ENCODE results near the gene SLC7A7.

DNA sequence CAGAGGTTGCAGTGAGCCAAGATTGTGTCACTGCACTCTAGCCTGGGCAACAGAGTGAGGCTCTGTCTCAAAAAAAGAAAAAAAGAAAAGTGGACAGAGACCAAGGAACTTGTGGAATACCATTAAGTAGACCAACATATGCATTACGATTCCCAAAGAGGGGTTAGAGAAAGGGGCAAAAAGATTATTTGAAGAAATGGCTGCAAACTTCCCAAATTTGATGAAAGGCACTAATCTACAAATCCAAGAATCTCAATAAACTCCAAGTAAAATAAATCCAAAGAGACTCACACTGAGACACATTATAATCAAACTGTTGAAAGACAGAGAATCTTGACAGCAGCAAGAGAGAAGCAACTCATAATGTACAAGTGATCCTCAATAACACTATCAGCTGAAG, 53.5 kb downstream of the SLC7A7 start:
- TF ChIP-seq, protein P1, sequence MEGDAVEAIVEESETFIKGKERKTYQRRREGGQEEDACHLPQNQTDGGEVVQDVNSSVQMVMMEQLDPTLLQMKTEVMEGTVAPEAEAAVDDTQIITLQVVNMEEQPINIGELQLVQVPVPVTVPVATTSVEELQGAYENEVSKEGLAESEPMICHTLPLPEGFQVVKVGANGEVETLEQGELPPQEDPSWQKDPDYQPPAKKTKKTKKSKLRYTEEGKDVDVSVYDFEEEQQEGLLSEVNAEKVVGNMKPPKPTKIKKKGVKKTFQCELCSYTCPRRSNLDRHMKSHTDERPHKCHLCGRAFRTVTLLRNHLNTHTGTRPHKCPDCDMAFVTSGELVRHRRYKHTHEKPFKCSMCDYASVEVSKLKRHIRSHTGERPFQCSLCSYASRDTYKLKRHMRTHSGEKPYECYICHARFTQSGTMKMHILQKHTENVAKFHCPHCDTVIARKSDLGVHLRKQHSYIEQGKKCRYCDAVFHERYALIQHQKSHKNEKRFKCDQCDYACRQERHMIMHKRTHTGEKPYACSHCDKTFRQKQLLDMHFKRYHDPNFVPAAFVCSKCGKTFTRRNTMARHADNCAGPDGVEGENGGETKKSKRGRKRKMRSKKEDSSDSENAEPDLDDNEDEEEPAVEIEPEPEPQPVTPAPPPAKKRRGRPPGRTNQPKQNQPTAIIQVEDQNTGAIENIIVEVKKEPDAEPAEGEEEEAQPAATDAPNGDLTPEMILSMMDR (conservative IDR thresholded peaks at IDR 0.05), result no peak
- no peak for TF ChIP-seq ZFX (IDR thresholded peaks at IDR 0.05)
